IMR-90 (cell line): Measurements from ENCODE around the gene PPIP5K2. TPM values are rescaled to one million over a fixed set of nuclear protein-coding genes. Genes with fewer than 3 reads are reported as not detected.

Source experiments
- ATAC-seq: fragments of 200-7000 bp; cut with Tn5 transposase; 2 replicates; pipeline ENCODE4 v1.9.1; 2020; ENCODE audit warnings: low read depth, mild to moderate bottlenecking, moderate library complexity
- BruUV-seq: library from RNA; stranded (reverse); fragments of 400-500 nt; replicated peaks from 2 replicates; lab custom pipeline; 2021; lab: Mats Ljungman, UMichigan
- CTCF ChIA-PET: fragments of 300-600 bp; formaldehyde crosslinking; extraction: SDS; loops from one replicate; lab custom pipeline; 2021; ENCODE audit warnings: antibody characterized with exemption; lab: Yijun Ruan, JAX
- POLR2A ChIA-PET: fragments of 300-600 bp; sonication (Branson Sonifier 250); formaldehyde crosslinking; loops from one replicate; lab custom pipeline; 2022; ENCODE audit warnings: antibody characterized with exemption; ENCODE audit not compliant: unreplicated experiment; lab: Charles Lee
- DNase-seq: peaks from one replicate; pipeline ENCODE4 v3.0.0; 2013
- H2AFZ ChIP-seq: replicated peaks from 2 replicates; pipeline ENCODE3; 2013; ENCODE audit warnings: low read length, mild to moderate bottlenecking; ENCODE audit not compliant: poor library complexity
- H2AK5ac ChIP-seq: 2 replicates; pipeline ENCODE4 v1.6.1; 2013; ENCODE audit warnings: low read depth, low read length, inconsistent platforms
- H2AK9ac ChIP-seq: replicated peaks from 2 replicates; pipeline ENCODE3; 2013; ENCODE audit warnings: mild to moderate bottlenecking, low read depth, low read length, moderate library complexity; ENCODE audit not compliant: poor library complexity
- H2BK120ac ChIP-seq: 2 replicates; pipeline ENCODE4 v1.6.1; 2013; ENCODE audit warnings: low read depth, low read length, inconsistent platforms
- H2BK15ac ChIP-seq: 3 replicates; pipeline ENCODE4 v1.6.1; 2013; ENCODE audit warnings: low read depth, low read length, inconsistent platforms
- H2BK20ac ChIP-seq: 2 replicates; pipeline ENCODE4 v1.6.1; 2013; ENCODE audit warnings: low read depth, mild to moderate bottlenecking, inconsistent platforms, low read length, moderate library complexity
- H2BK5ac ChIP-seq: 2 replicates; pipeline ENCODE4 v1.6.1; 2013; ENCODE audit warnings: mild to moderate bottlenecking, low read depth, low read length, inconsistent platforms; ENCODE audit not compliant: poor library complexity, severe bottlenecking
- H3K14ac ChIP-seq: replicated peaks from 2 replicates; pipeline ENCODE4 v1.6.1; 2013; ENCODE audit warnings: low read depth, low read length, inconsistent platforms
- H3K18ac ChIP-seq: 2 replicates; pipeline ENCODE4 v1.6.1; 2013; ENCODE audit warnings: low read depth, low read length, control low read depth
- H3K23ac ChIP-seq: 2 replicates; pipeline ENCODE4 v1.6.1; 2013; ENCODE audit warnings: low read depth, low read length, inconsistent platforms
- H3K27ac ChIP-seq: 2 replicates; pipeline ENCODE4 v1.5.1; 2013; ENCODE audit warnings: mild to moderate bottlenecking, control low read depth, low read length; ENCODE audit not compliant: insufficient read depth
- H3K27me3 ChIP-seq: 2 replicates; pipeline ENCODE4 v1.6.1; 2013; ENCODE audit warnings: low read length; ENCODE audit not compliant: control insufficient read depth, insufficient read depth
- H3K36me3 ChIP-seq: 2 replicates; pipeline ENCODE4 v1.6.1; 2013; ENCODE audit warnings: low read length, mixed read lengths; ENCODE audit not compliant: control insufficient read depth, insufficient read depth
- H3K4ac ChIP-seq: 2 replicates; pipeline ENCODE4 v1.6.1; 2013; ENCODE audit warnings: low read depth, low read length, inconsistent platforms
- H3K4me1 ChIP-seq: 2 replicates; pipeline ENCODE4 v1.6.1; 2013; ENCODE audit warnings: low read length, mixed read lengths; ENCODE audit not compliant: control insufficient read depth, insufficient read depth
- H3K4me2 ChIP-seq: 2 replicates; pipeline ENCODE4 v1.6.1; 2013; ENCODE audit warnings: low read depth, mild to moderate bottlenecking, control low read depth, low read length, moderate library complexity
- H3K4me3 ChIP-seq: 2 replicates; pipeline ENCODE4 v1.5.1; 2013; ENCODE audit warnings: low read depth, mild to moderate bottlenecking, control low read depth, low read length, moderate library complexity; ENCODE audit not compliant: insufficient read depth
- H3K56ac ChIP-seq: 2 replicates; pipeline ENCODE4 v1.6.1; 2013; ENCODE audit warnings: low read length, inconsistent platforms; ENCODE audit not compliant: insufficient read depth; ENCODE audit errors: extremely low read depth
- H3K79me1 ChIP-seq, 2 experiments: 2 replicates each; pipeline ENCODE4 v1.6.1; 2013; ENCODE audit warnings: low read length in 2 of 2, inconsistent platforms in 1 of 2, low read depth in 1 of 2
- H3K9ac ChIP-seq: 2 replicates; pipeline ENCODE4 v1.6.1; 2013; ENCODE audit warnings: low read depth, low read length, control low read depth
- H3K9me1 ChIP-seq: 2 replicates; pipeline ENCODE4 v1.6.1; 2013; ENCODE audit warnings: low read length, inconsistent platforms; ENCODE audit not compliant: insufficient read depth
- H3K9me3 ChIP-seq: 2 replicates; pipeline ENCODE4 v1.6.1; 2013; ENCODE audit warnings: low read length; ENCODE audit not compliant: control insufficient read depth, insufficient read depth
- H4K20me1 ChIP-seq: 2 replicates; pipeline ENCODE4 v1.6.1; 2013; ENCODE audit warnings: low read length, inconsistent platforms; ENCODE audit not compliant: insufficient read depth
- H4K5ac ChIP-seq: 2 replicates; pipeline ENCODE4 v1.6.1; 2013; ENCODE audit warnings: mild to moderate bottlenecking, low read depth, low read length, control low read depth
- H4K8ac ChIP-seq, 2 experiments: 2 replicates each; pipeline ENCODE4 v1.6.1; 2013; ENCODE audit warnings: low read depth in 2 of 2, low read length in 2 of 2, control low read depth in 1 of 2, inconsistent platforms in 1 of 2
- H4K91ac ChIP-seq: 2 replicates; pipeline ENCODE4 v1.6.1; 2013; ENCODE audit warnings: low read depth, low read length, inconsistent platforms; ENCODE audit not compliant: insufficient read depth
- BHLHE40 ChIP-seq: fragments of 150-350 bp; IDR thresholded peaks from 2 replicates; pipeline ENCODE4 v1.6.1; 2016; ENCODE audit warnings: mild to moderate bottlenecking, low read depth, low read length
- CTCF ChIP-seq: conservative IDR thresholded peaks from 2 replicates; pipeline ENCODE4 v1.5.1; 2012; ENCODE audit warnings: mild to moderate bottlenecking, low read depth, low read length, improper control_type of control experiment
- ELK1 ChIP-seq: fragments of 150-350 bp; IDR thresholded peaks from 2 replicates; pipeline ENCODE4 v1.6.1; 2016; ENCODE audit warnings: low read depth, mild to moderate bottlenecking, low read length, moderate library complexity, borderline replicate concordance
- FOS ChIP-seq: fragments of 150-350 bp; IDR thresholded peaks from 2 replicates; pipeline ENCODE4 v1.6.1; 2016; ENCODE audit warnings: low read depth, low read length
- MAFK ChIP-seq: IDR thresholded peaks from 2 replicates; pipeline ENCODE4 v1.6.1; 2012; ENCODE audit warnings: low read depth, low read length, improper control_type of control experiment
- POLR2A ChIP-seq: IDR thresholded peaks from 2 replicates; pipeline ENCODE4 v1.6.1; 2012; ENCODE audit warnings: mild to moderate bottlenecking, low read depth, low read length
- RAD21 ChIP-seq: IDR thresholded peaks from 2 replicates; pipeline ENCODE4 v1.6.1; 2012; ENCODE audit warnings: low read length, improper control_type of control experiment
- RFX5 ChIP-seq: IDR thresholded peaks from 2 replicates; pipeline ENCODE4 v1.8.0; 2012; ENCODE audit warnings: low read depth, mild to moderate bottlenecking, low read length, moderate library complexity
- SMC3 ChIP-seq: fragments of 150-350 bp; IDR thresholded peaks from 2 replicates; pipeline ENCODE4 v1.6.1; 2016; ENCODE audit warnings: low read depth, mild to moderate bottlenecking, antibody characterized with exemption, low read length, moderate library complexity
- USF2 ChIP-seq: fragments of 150-350 bp; IDR thresholded peaks from 2 replicates; pipeline ENCODE4 v1.6.1; 2017; ENCODE audit warnings: mild to moderate bottlenecking, antibody characterized with exemption, low read length, low read depth
- WGBS, 2 experiments: methylation state at CpG; one replicate each; pipeline versions ENCODE4 v1.1.5 to v1.1.7; 2013; ENCODE audit warnings: missing lambda C conversion rate in 2 of 2; ENCODE audit not compliant: insufficient read length in 1 of 2; ENCODE audit errors: extremely low coverage in 2 of 2; 5-methylcytosine and 5-hydroxymethylcytosine counted together
- dilution Hi-C: fragments of 300-500 bp; cut with HindIII; formaldehyde crosslinking; loops from one replicate; pipeline ENCODE4 v1.14.3; 2018; ENCODE audit warnings: low sequenced_read_pairs; ENCODE audit not compliant: unreplicated experiment
- in situ Hi-C: fragments of 300-500 bp; cut with MboI; formaldehyde crosslinking; loops from 3 replicates; pipeline ENCODE4 v1.14.3; 2019; ENCODE audit warnings: low sequenced_read_pairs, inconsistent platforms, mixed read lengths
- intact Hi-C: fragments of 100-400 bp; cut with micrococcal nuclease; formaldehyde crosslinking; loops from 2 replicates; pipeline ENCODE4 v1.10.0; 2022
- polyA plus RNA-seq, 3 experiments: library from polyadenylated mRNA; depleted of rRNA; stranded (reverse); fragments of >200 nt; gene quantifications; 2 replicates each; pipeline ENCODE4 v1.2.3, GENCODE V29; 2012; ENCODE audit warnings: low replicate concordance in 1 of 3
- total RNA-seq: library from RNA; depleted of rRNA; stranded (reverse); fragments of >200 nt; gene quantifications from 2 replicates; pipeline ENCODE4 v1.2.3, GENCODE V29; 2012

Gene PPIP5K2
- total and polyA plus RNA-seq, 2 of the 4 experiments (the other 2 are of a cell fraction), result 32.4 to 67.6 TPM

GRCh38 chr5:103108086-103108485 lies 12.0 kb upstream of the PPIP5K2 start:
- H2AFZ ChIP-seq, result no peak overlapping the region
- H2BK120ac ChIP-seq, result no peak overlapping the region
- intact Hi-C loops (no loop called here), in situ Hi-C loops (no loop called here), dilution Hi-C loops (no loop called here)
- TF ChIP-seq MAFK, result no peak
- TF ChIP-seq SMC3, result no peak
- no peak for TF ChIP-seq RFX5
- TF ChIP-seq ELK1, result no peak
- no peak for TF ChIP-seq RAD21
- TF ChIP-seq USF2, result no peak
- no peak for TF ChIP-seq BHLHE40
- TF ChIP-seq CTCF, result no peak
- no peak for TF ChIP-seq FOS
- no peak for TF ChIP-seq POLR2A
- H3K56ac ChIP-seq, result no peak overlapping the region
- no peak overlapping the region for H2AK5ac ChIP-seq
- H3K18ac ChIP-seq, result no peak overlapping the region
- DNase-seq, result no peak
- POLR2A ChIA-PET, result no interaction called here
- no peak overlapping the region for H4K8ac ChIP-seq
- no peak overlapping the region for H3K14ac ChIP-seq
- H2AK9ac ChIP-seq, result no peak overlapping the region
- no peak overlapping the region for H3K9ac ChIP-seq
- H4K20me1 ChIP-seq, result no peaks in the 10 kb centered on the region
- no peak overlapping the region for H3K23ac ChIP-seq
- peaks cover 6 to 8% of the 10 kb centered on the region in 2 experiments; a peak in 3 of 4 replicates for H3K79me1 ChIP-seq
- no TSS peak for BruUV-seq
- H3K4me2 ChIP-seq, result no peak overlapping the region
- H3K36me3 ChIP-seq, result no peaks in the 10 kb centered on the region
- CTCF ChIA-PET, result no interaction called here
- no peak overlapping the region for H2BK15ac ChIP-seq
- H2BK5ac ChIP-seq, result no peak overlapping the region
- H3K9me1 ChIP-seq, result no peaks in the 10 kb centered on the region
- H3K4ac ChIP-seq, result no peak overlapping the region
- no peak overlapping the region for H2BK20ac ChIP-seq
- H4K91ac ChIP-seq, result no peak overlapping the region
- no peak overlapping the region for H4K5ac ChIP-seq
- no peak overlapping the region for H3K27ac ChIP-seq
- H3K4me1 ChIP-seq, result no peaks in the 10 kb centered on the region
- H3K4me3 ChIP-seq, result no peak overlapping the region
- no peaks in the 10 kb centered on the region for H3K9me3 ChIP-seq
- WGBS, 2 experiments, result no CpG with 5 or more reads among the region's 2 CpGs
- ATAC-seq, result no peak
- no peaks in the 10 kb centered on the region for H3K27me3 ChIP-seq
